BLaER1 treated with 17β-estradiol and CSF1 and Interleukin-3, amounts not matched to agents 10 nM and 100 nM (cell line): ENCODE measurements around the gene GAREM1.

ENCODE experiments used
- H3K27ac ChIP-seq, 11 experiments: shearing (Covaris generic); formaldehyde crosslinking; 2 replicates each; pipeline ENCODE4 v1.8.1; 2022
- H3K27me3 ChIP-seq, 11 experiments: shearing (Covaris generic); formaldehyde crosslinking; 2 replicates each; pipeline ENCODE4 v1.8.1; 2022
- H3K36me3 ChIP-seq, 11 experiments: shearing (Covaris generic); formaldehyde crosslinking; 2 replicates each; pipeline ENCODE4 v1.8.1; 2022
- H3K4me1 ChIP-seq, 10 experiments: shearing (Covaris generic); formaldehyde crosslinking; 2 replicates each; pipeline ENCODE4 v1.8.1; 2022
- H3K4me2 ChIP-seq, 11 experiments: shearing (Covaris generic); formaldehyde crosslinking; 2 replicates each; pipeline ENCODE4 v1.8.1; 2022
- H3K4me3 ChIP-seq, 10 experiments: shearing (Covaris generic); formaldehyde crosslinking; 2 replicates each; pipeline ENCODE4 v1.8.1; 2022
- H3K9ac ChIP-seq, 11 experiments: shearing (Covaris generic); formaldehyde crosslinking; 2 replicates each; pipeline ENCODE4 v1.8.1; 2022
- H3K9me3 ChIP-seq, 11 experiments: shearing (Covaris generic); formaldehyde crosslinking; replicated peaks in 1 of 11; 2 replicates each; pipeline ENCODE4 v1.8.1; 2022
- H4K20me1 ChIP-seq, 11 experiments: shearing (Covaris generic); formaldehyde crosslinking; 2 replicates each; pipeline ENCODE4 v1.8.1; 2022
- Cebpa-rat ChIP-seq, 11 experiments: shearing (Covaris generic); IDR thresholded peaks; 2 replicates each; pipeline ENCODE4 v1.8.1; 2022

Gene GAREM1

DNA sequence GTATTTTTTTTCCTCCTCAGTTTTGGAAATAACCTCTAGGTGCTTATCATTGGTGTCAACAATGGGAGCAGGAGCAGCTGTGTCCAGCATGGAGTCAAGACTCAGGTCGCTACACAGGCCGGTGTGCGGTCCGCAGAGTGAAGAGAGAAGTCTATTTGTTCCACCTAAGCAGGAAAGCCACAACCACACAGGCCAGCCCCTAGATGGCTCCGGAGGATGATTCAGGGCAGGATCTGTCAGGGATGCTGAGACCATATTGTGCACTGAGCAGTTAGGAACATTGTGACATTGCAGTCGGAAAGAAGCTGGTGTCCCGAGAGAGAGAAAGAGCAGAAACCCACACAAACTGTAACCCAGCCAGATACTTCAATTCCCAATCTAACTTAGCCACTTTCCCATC lies 136.9 kb downstream of the GAREM1 start:
- H3K27ac ChIP-seq, result no peak overlapping the region
- H3K4me2 ChIP-seq, result no peak overlapping the region
- H3K4me1 ChIP-seq, result peaks cover 0 to 11% (median 0%) of the 10 kb centered on the region in 10 experiments; a peak in 8 of 20 replicates
- H3K36me3 ChIP-seq, result no peaks in the 10 kb centered on the region
- no peak overlapping the region for H3K9ac ChIP-seq
- TF ChIP-seq Cebpa-rat (IDR thresholded peaks at IDR 0.05), result no peak
- no peaks in the 10 kb centered on the region for H3K9me3 ChIP-seq
- no peak overlapping the region for H3K4me3 ChIP-seq
- H3K27me3 ChIP-seq, result no peaks in the 10 kb centered on the region
- no peaks in the 10 kb centered on the region for H4K20me1 ChIP-seq

DNA sequence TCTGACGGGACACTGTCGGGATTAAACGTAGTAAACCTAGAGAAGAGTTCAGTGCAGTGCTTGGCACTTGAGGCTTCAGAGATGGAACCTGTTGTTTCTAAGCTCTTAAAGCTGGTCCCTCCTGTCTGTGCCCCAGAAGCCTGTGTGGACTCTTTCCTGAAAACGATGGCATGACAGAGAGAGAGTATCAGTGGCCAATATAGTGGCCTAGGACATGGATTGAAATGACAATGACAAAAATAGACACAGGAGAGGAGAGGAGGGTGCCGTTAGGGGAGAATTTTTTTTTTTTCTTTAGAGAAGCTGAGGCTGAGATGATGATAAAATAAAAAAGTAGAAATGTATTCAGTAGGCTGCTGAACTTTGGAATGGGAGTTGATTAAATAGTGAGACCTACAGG lies 138.0 kb downstream of the GAREM1 start:
- Histone ChIP-seq H3K27me3 (no peaks in the 10 kb centered on the region), H3K4me1 (peaks cover 0 to 11% (median 0%) of the 10 kb centered on the region in 10 experiments; a peak in 8 of 20 replicates), H3K27ac (no peak overlapping the region), H3K4me3 (no peak overlapping the region), H3K36me3 (no peaks in the 10 kb centered on the region), H3K4me2 (no peak overlapping the region), H3K9me3 (no peaks in the 10 kb centered on the region), H4K20me1 (no peaks in the 10 kb centered on the region), H3K9ac (no peak overlapping the region)
- TF ChIP-seq Cebpa-rat (IDR thresholded peaks at IDR 0.05), result no peak

DNA sequence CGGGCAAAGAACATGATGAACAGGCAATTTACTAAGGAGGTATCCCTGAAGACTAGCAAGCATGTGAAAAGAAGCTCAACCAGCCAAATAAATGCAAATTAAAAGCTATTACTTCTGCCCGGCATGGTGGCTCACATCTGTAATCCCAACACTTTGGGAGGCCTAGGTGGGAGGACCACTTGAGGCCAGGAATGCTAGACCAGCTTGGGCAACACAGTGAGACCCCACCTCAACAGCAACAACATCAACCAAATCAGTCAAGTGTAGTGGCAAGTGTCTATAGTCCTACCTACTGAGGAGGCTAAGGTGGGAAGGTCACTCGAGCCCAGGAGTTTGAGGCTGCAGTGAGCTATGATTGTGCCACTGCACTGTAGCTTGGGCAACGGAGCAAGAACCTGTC lies 141.7 kb downstream of the GAREM1 start:
- no peaks in the 10 kb centered on the region for H4K20me1 ChIP-seq
- H3K9me3 ChIP-seq, result no peaks in the 10 kb centered on the region
- no peak overlapping the region for H3K27ac ChIP-seq
- no peak for TF ChIP-seq Cebpa-rat (IDR thresholded peaks at IDR 0.05)
- H3K4me3 ChIP-seq, result no peak overlapping the region
- no peak overlapping the region for H3K4me2 ChIP-seq
- H3K9ac ChIP-seq, result no peak overlapping the region
- H3K4me1 ChIP-seq, result peaks cover 0 to 5% (median 0%) of the 10 kb centered on the region in 10 experiments; a peak in 1 of 20 replicates
- no peaks in the 10 kb centered on the region for H3K27me3 ChIP-seq
- no peaks in the 10 kb centered on the region for H3K36me3 ChIP-seq

DNA sequence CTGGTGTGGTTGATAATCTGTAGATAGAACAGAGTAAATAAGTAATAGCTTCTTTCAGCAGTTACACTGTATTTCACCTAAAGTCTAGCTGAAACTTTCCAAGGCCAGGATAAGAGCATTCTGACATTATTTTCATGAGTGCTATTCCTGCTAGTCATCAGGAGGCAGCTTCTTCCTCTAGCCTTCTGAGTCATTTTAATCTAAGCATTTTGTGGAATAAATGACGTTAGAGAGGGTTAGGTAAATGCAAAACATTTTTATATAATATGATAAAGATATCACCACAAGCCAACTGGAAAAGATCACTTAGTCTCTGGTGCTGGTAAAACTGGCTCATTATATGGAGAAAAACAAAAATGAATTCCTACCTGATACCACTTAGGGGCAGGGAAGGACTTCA lies 142.3 kb downstream of the GAREM1 start:
- H3K9ac ChIP-seq, result no peak overlapping the region
- no peak for TF ChIP-seq Cebpa-rat (IDR thresholded peaks at IDR 0.05)
- no peak overlapping the region for H3K4me2 ChIP-seq
- no peaks in the 10 kb centered on the region for H3K36me3 ChIP-seq
- no peak overlapping the region for H3K27ac ChIP-seq
- no peaks in the 10 kb centered on the region for H3K9me3 ChIP-seq
- H4K20me1 ChIP-seq, result no peaks in the 10 kb centered on the region
- no peak overlapping the region for H3K4me3 ChIP-seq
- H3K4me1 ChIP-seq, result peaks cover 0 to 5% (median 0%) of the 10 kb centered on the region in 10 experiments; a peak in 1 of 20 replicates
- no peaks in the 10 kb centered on the region for H3K27me3 ChIP-seq

DNA sequence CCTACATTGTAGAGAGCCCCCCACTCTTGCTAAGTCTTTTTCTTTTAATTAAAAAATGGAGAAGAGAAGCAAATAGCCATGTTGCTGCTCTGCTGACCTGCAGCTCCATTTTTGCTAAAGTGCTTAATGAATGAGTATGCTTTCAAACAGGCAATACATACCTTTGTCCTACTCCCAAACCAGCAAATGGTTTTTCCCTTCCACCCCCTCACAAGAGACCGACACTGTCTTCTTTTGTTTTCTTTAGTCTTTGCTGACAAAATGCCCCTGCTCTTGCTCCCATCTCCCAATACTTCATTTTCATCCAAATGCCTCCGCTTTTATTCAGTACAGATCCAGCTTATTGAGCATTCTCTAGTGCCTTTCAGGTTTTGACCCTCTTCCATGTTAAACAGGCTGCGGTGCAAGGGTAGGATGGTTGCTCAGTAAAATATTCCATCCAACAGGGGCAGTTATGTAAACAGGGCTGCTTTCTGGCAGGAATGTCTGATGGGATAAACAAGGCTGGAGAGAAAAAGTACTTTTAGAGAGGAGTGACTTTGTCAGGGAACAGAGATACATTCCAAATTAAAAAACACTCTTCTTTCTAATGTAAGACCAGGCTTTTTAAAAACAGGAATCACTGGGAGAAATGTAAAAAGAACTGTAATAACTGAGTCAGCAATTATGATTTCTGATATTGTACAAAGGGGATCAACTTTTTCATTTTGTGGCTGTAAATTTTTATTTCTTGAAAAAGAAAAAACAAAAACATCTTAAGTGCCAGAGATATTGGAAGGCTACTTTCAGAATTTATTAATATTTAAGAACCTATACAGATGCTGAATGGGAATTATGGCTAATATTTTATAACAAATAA lies 144.0 kb downstream of the GAREM1 start:
- H3K27ac ChIP-seq, result no peak overlapping the region
- no peak for TF ChIP-seq Cebpa-rat (IDR thresholded peaks at IDR 0.05)
- H3K4me3 ChIP-seq, result no peak overlapping the region
- H3K36me3 ChIP-seq, result no peaks in the 10 kb centered on the region
- no peaks in the 10 kb centered on the region for H3K27me3 ChIP-seq
- H3K9me3 ChIP-seq, result no peaks in the 10 kb centered on the region
- peaks cover 5 to 14% (median 9%) of the 10 kb centered on the region in 10 experiments; a peak in 19 of 20 replicates for H3K4me1 ChIP-seq
- no peak overlapping the region for H3K4me2 ChIP-seq
- no peak overlapping the region for H3K9ac ChIP-seq
- no peaks in the 10 kb centered on the region for H4K20me1 ChIP-seq

DNA sequence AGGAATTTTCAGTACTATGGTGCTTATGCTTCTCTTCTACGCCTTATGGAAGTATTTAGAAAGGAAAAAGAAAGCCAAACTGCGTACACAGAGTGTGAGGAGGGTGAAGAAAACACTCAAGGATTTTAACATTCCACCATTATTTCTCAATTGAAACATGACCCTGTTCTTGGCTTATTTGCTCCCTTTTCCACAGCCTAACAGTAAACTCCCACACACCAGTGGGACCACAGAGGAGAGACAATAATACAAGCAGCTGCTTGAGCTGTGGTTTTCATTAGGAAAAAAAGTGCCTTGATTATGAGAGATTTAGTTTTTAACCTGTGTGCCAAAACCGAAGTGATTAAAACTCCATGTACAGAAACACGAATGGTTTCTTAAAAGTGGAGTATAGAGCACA lies 146.5 kb downstream of the GAREM1 start:
- Histone ChIP-seq H3K9me3 (no peaks in the 10 kb centered on the region), H3K27ac (no peak overlapping the region), H3K27me3 (no peaks in the 10 kb centered on the region), H3K4me2 (no peak overlapping the region; a peak in 1 of 22 replicates), H4K20me1 (no peaks in the 10 kb centered on the region), H3K36me3 (no peaks in the 10 kb centered on the region), H3K9ac (no peak overlapping the region), H3K4me3 (no peak overlapping the region), H3K4me1 (peaks cover 6 to 22% (median 16%) of the 10 kb centered on the region in 10 experiments; a peak in 19 of 20 replicates)
- no peak for TF ChIP-seq Cebpa-rat (IDR thresholded peaks at IDR 0.05)

DNA sequence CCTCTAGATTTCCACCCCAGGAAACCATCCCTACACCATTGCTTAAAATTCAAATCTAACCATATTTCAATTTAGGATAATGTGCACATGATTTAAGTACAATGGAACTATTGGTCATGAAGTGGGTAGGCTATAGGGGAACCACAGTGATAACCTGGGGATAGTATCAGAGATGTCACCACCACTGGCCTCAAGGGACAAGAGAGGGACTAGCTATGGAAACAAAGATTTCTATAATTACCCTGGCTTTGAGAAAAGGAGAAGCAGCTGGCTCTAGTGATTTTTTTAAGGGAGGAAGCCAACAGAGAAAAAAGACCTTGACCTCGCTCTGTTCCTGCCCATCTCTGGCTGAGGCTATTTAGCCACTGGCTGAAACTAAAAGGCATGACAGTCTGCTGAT lies 148.9 kb downstream of the GAREM1 start:
- peak overlapping the region in 10 of 11 experiments; percentile 16 to 75 (median 58); a peak in 17 of 22 replicates for H3K4me2 ChIP-seq
- no peak for TF ChIP-seq Cebpa-rat (IDR thresholded peaks at IDR 0.05)
- no peak overlapping the region for H3K4me3 ChIP-seq
- H3K36me3 ChIP-seq, result no peaks in the 10 kb centered on the region
- no peak overlapping the region for H3K9ac ChIP-seq
- H3K27ac ChIP-seq, result no peak overlapping the region
- no peaks in the 10 kb centered on the region for H3K9me3 ChIP-seq
- peaks cover 6 to 22% (median 16%) of the 10 kb centered on the region in 10 experiments; a peak in 19 of 20 replicates for H3K4me1 ChIP-seq
- H4K20me1 ChIP-seq, result no peaks in the 10 kb centered on the region
- H3K27me3 ChIP-seq, result no peaks in the 10 kb centered on the region

DNA sequence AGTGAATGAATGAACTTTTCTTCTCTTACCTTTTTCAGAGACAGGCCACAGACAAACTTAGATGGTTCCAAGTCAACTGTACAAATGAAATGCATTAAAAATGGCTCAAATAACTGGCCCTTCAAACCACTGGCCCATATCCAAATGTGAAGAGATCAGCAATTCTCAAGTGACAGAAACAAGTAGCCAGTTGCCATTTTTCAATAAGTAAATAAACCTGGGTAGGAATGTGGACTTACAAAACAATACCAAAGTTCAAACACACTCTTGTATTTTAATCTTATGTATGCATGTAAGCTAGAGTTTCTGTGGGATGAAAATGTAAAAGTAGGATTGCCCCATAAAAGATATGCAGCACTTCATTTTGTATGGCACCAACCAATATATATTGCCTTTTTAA lies 151.6 kb downstream of the GAREM1 start:
- no peak for TF ChIP-seq Cebpa-rat (IDR thresholded peaks at IDR 0.05)
- Histone ChIP-seq H3K27me3 (no peaks in the 10 kb centered on the region), H3K4me3 (no peak overlapping the region), H3K4me1 (peaks cover 6 to 22% (median 16%) of the 10 kb centered on the region in 10 experiments; a peak in 19 of 20 replicates), H3K9ac (no peak overlapping the region), H3K36me3 (no peaks in the 10 kb centered on the region), H3K27ac (no peak overlapping the region), H3K9me3 (no peaks in the 10 kb centered on the region), H3K4me2 (no peak overlapping the region), H4K20me1 (no peaks in the 10 kb centered on the region)

DNA sequence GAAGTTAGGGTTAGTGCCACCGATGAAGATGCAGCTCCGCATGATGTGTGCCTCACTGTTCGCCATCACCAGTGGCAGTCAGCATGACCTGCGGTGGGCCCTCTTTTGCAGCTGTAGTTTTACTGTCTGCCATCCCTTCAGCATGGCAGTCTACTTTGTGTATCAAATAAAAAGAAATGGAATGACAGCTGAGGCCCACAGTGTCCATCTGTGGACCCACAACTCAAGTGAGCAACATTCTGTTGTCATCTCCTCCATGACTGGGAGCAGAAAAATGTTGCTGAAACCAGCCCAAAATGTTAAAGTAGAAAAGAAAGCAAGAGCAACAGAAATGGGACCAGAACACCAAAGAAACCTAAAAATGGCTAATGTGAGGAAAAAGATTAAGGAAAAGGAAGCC lies 152.1 kb downstream of the GAREM1 start:
- Histone ChIP-seq H3K4me3 (no peak overlapping the region), H3K27me3 (no peaks in the 10 kb centered on the region), H3K4me1 (peaks cover 6 to 22% (median 16%) of the 10 kb centered on the region in 10 experiments; a peak in 19 of 20 replicates), H3K9ac (no peak overlapping the region), H3K27ac (no peak overlapping the region), H3K9me3 (no peaks in the 10 kb centered on the region), H4K20me1 (no peaks in the 10 kb centered on the region), H3K4me2 (no peak overlapping the region), H3K36me3 (no peaks in the 10 kb centered on the region)
- TF ChIP-seq Cebpa-rat (IDR thresholded peaks at IDR 0.05), result no peak

DNA sequence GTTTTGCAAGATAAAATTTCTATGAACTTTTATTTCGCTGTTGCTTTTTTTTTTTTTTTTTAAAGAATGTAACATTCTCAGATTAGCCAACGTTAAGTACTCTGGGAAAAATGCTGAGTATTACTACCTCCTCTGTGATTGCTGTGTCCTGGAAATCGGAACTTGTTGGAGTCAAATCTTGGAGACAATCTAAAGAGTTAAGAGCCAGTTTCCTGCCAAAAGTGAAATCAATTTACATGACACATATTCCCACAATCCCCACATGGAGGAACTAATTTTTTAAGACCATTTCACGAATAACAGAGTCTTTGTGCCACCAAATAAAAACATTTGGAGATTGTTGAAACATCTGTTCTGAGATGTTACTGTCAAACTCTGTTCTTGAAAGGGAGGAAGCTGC lies 153.0 kb downstream of the GAREM1 start:
- H3K9ac ChIP-seq, result no peak overlapping the region
- no peak overlapping the region for H3K27ac ChIP-seq
- H3K36me3 ChIP-seq, result no peaks in the 10 kb centered on the region
- H3K4me2 ChIP-seq, result no peak overlapping the region
- no peaks in the 10 kb centered on the region for H3K9me3 ChIP-seq
- H4K20me1 ChIP-seq, result no peaks in the 10 kb centered on the region
- H3K27me3 ChIP-seq, result no peaks in the 10 kb centered on the region
- TF ChIP-seq Cebpa-rat (IDR thresholded peaks at IDR 0.05), result no peak
- H3K4me3 ChIP-seq, result no peak overlapping the region
- H3K4me1 ChIP-seq, result peaks cover 6 to 19% (median 16%) of the 10 kb centered on the region in 10 experiments; a peak in 19 of 20 replicates
